A673 (cell line): ENCODE measurements around the gene WDR45B. TPM values are rescaled to one million over a fixed set of nuclear protein-coding genes. Genes with fewer than 3 reads are reported as not detected.

Experiments used
- BruUV-seq: library from RNA; stranded (reverse); fragments of 400-500 nt; replicated peaks from 2 replicates; lab custom pipeline; 2021; lab: Mats Ljungman, UMichigan
- CTCF ChIA-PET: fragments of 300-600 bp; sonication (Branson Sonifier 250); formaldehyde crosslinking; loops from one replicate; lab custom pipeline; 2022; ENCODE audit warnings: antibody characterized with exemption; lab: Charles Lee
- POLR2A ChIA-PET: fragments of 300-600 bp; sonication (Branson Sonifier 250); formaldehyde crosslinking; loops from one replicate; lab custom pipeline; 2022; ENCODE audit warnings: antibody characterized with exemption; ENCODE audit not compliant: low non-redundant PET; lab: Charles Lee
- DNase-seq: peaks from one replicate; pipeline ENCODE4 v3.0.0-alpha.2; 2015; ENCODE audit warnings: low spot score
- H3K27ac ChIP-seq: fragments of 200-600 bp; sonication (generic); 2 replicates; pipeline ENCODE4 v1.5.1; 2016; ENCODE audit warnings: mixed run types, low read depth, mild to moderate bottlenecking, mixed read lengths, antibody characterized with exemption, low read length; ENCODE audit not compliant: poor library complexity, severe bottlenecking
- H3K27me3 ChIP-seq: fragments of 200-600 bp; sonication (generic); replicated peaks from 2 replicates; pipeline ENCODE4 v1.6.1; 2017; ENCODE audit warnings: mixed run types, low read depth, mild to moderate bottlenecking, mixed read lengths, antibody characterized with exemption, low read length; ENCODE audit not compliant: insufficient read depth, poor library complexity
- H3K36me3 ChIP-seq: fragments of 200-600 bp; sonication (generic); 2 replicates; pipeline ENCODE4 v1.6.1; 2016; ENCODE audit warnings: mixed run types, mild to moderate bottlenecking, mixed read lengths, antibody characterized with exemption, low read length; ENCODE audit not compliant: insufficient read depth, poor library complexity, severe bottlenecking
- H3K4me1 ChIP-seq: fragments of 200-600 bp; sonication (generic); 2 replicates; pipeline ENCODE4 v1.6.1; 2017; ENCODE audit warnings: mixed run types, mild to moderate bottlenecking, mixed read lengths, antibody characterized with exemption, low read length; ENCODE audit not compliant: insufficient read depth, poor library complexity, severe bottlenecking
- H3K4me3 ChIP-seq: fragments of 200-600 bp; sonication (generic); 2 replicates; pipeline ENCODE4 v1.5.1; 2016; ENCODE audit warnings: low read depth, mixed run types, mild to moderate bottlenecking, mixed read lengths, low read length; ENCODE audit not compliant: poor library complexity, severe bottlenecking
- H3K9me3 ChIP-seq: fragments of 200-600 bp; sonication (generic); 2 replicates; pipeline ENCODE4 v1.6.1; 2016; ENCODE audit warnings: mixed run types, low read depth, mild to moderate bottlenecking, mixed read lengths, antibody characterized with exemption, low read length; ENCODE audit not compliant: poor library complexity, severe bottlenecking
- EZH2 ChIP-seq: fragments of 200-600 bp; sonication (generic); IDR thresholded peaks from 2 replicates; pipeline ENCODE4 v1.6.1; 2017; ENCODE audit warnings: borderline replicate concordance, low read depth, mild to moderate bottlenecking, mixed read lengths, antibody characterized with exemption, low read length; ENCODE audit not compliant: poor library complexity, severe bottlenecking
- intact Hi-C: fragments of 100-400 bp; cut with micrococcal nuclease; formaldehyde crosslinking; loops from one replicate; pipeline ENCODE4 v1.10.0; 2022; ENCODE audit not compliant: unreplicated experiment
- total RNA-seq: library from RNA; stranded (reverse); gene quantifications from 2 replicates; pipeline ENCODE4 v1.2.3, GENCODE V29; 2021
- TF ChIP-seq, protein P1 (sequence below): fragments of 300-800, 200-600 bp; sonication (generic); conservative IDR thresholded peaks from 2 replicates; pipeline ENCODE4 v1.5.1; 2017; ENCODE audit warnings: low read depth, mild to moderate bottlenecking, antibody characterized with exemption, low read length, moderate library complexity, mixed read lengths

The WDR45B gene
- total RNA-seq, 1 experiment from 2014 or later, result 73.0 TPM

DNA sequence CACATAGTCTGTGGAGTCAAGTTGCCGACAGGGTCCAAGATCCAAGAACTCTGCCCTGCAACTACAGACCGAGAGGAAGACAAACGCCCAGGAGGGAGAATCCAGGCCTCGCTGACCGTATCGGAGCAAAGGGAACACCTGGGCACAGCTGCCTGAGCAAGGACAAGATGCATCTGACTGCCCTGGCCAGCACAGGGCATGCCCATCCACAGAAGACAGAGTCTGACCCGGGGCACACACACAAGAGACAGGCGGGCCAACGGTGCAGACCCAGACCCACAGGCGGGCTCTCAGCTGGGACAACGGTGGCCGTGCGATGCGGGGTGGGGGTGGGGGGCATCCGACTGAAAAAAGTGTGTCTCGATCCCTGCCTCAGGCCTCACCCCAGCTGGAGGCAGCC, 44.0 kb upstream of the WDR45B start:
- no peak for DNase-seq
- Histone ChIP-seq H3K4me1 (peaks cover 2% of the 10 kb centered on the region), H3K27ac (no peak overlapping the region), H3K36me3 (no peaks in the 10 kb centered on the region), H3K27me3 (peaks cover 2% of the 10 kb centered on the region), H3K4me3 (no peak overlapping the region), H3K9me3 (peaks cover 8% of the 10 kb centered on the region)
- ChIA-PET CTCF (no interaction called here), POLR2A (no interaction called here)
- no peak for TF ChIP-seq EZH2
- TF ChIP-seq, protein P1, sequence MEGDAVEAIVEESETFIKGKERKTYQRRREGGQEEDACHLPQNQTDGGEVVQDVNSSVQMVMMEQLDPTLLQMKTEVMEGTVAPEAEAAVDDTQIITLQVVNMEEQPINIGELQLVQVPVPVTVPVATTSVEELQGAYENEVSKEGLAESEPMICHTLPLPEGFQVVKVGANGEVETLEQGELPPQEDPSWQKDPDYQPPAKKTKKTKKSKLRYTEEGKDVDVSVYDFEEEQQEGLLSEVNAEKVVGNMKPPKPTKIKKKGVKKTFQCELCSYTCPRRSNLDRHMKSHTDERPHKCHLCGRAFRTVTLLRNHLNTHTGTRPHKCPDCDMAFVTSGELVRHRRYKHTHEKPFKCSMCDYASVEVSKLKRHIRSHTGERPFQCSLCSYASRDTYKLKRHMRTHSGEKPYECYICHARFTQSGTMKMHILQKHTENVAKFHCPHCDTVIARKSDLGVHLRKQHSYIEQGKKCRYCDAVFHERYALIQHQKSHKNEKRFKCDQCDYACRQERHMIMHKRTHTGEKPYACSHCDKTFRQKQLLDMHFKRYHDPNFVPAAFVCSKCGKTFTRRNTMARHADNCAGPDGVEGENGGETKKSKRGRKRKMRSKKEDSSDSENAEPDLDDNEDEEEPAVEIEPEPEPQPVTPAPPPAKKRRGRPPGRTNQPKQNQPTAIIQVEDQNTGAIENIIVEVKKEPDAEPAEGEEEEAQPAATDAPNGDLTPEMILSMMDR, result no peak
- BruUV-seq, result no TSS peak
- intact Hi-C loops, result no loop called here

DNA sequence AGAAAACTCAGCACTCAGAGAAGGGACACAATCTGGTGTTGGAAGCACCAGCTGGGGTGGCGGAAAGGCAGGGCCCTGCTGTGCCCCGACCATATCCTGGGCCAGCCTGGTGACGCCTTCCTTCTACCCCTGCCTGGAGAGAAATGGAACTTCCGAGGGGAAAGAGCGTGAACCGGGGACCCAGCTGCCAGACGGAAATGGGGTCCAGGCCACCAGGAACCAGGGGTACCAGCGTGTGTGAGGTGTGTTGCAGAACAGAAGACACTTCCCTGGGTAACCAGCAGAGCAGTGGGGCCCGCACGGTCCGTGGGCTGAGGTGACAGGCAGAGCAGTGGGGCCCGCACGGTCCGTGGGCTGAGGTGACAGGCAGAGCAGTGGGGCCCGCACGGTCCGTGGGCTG, 43.5 kb upstream of the WDR45B start:
- no TSS peak for BruUV-seq
- Histone ChIP-seq H3K36me3 (no peaks in the 10 kb centered on the region), H3K27ac (no peak overlapping the region), H3K27me3 (no peaks in the 10 kb centered on the region), H3K4me3 (no peak overlapping the region), H3K4me1 (peaks cover 3% of the 10 kb centered on the region), H3K9me3 (peaks cover 8% of the 10 kb centered on the region)
- intact Hi-C loops, result no loop called here
- no peak for DNase-seq
- POLR2A ChIA-PET, result no interaction called here
- CTCF ChIA-PET, result no interaction called here
- TF ChIP-seq, protein P1, result no peak
- TF ChIP-seq EZH2, result no peak

DNA sequence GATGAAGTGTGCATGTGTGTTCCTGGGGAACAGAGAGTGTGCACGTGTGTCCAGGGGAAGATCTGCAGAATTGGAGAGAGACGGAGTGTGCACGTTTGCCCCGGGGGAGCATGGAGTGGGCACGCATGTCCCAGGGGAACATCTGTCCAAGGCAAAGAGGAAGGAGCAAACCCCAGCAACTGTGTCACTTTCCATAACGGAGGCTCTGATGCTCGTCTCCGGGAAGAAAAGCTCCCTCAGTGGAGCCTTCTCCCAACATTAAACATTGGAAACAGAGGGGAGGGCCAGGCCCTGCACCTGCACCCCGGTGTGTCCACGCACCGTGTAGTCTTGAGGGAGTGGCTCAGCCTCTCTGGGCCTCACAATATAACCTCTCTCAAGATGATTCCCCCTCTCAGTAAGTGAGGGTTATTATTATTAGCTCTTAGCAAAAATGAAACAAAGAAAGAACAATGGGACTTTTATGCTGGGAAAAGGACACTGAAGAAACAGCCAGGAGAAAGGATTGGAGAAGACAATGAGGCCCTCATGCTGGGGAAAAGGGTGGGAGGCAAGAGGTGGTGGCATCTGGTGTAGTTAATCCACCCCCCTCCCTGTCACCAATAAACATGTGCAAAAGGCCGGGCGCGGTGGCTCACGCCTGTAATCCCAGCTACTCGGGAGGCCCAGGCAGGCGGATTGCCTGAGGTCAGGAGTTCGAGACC, 42.7 kb upstream of the WDR45B start:
- Histone ChIP-seq H3K9me3 (peaks cover 8% of the 10 kb centered on the region), H3K4me3 (no peak overlapping the region), H3K4me1 (peaks cover 3% of the 10 kb centered on the region), H3K36me3 (no peaks in the 10 kb centered on the region), H3K27ac (no peak overlapping the region), H3K27me3 (no peaks in the 10 kb centered on the region)
- CTCF ChIA-PET, result no interaction called here
- POLR2A ChIA-PET, result no interaction called here
- intact Hi-C loops, result no loop called here
- BruUV-seq, result no TSS peak
- TF ChIP-seq EZH2, result no peak
- TF ChIP-seq, protein P1, result no peak
- DNase-seq, result no peak
